K562 (cell line): ENCODE data around the gene RTL10. TPM values are rescaled to one million over a fixed set of nuclear protein-coding genes. Genes with fewer than 3 reads are reported as not detected.

Experiments used
- ATAC-seq: fragments of 200-7000 bp; cut with Tn5 transposase; 3 replicates; pipeline ENCODE4 v1.9.1; 2020; ENCODE audit warnings: moderate library complexity
- BruUV-seq: library from RNA; stranded (reverse); fragments of 400-500 nt; replicated peaks from 2 replicates; lab custom pipeline; 2021; lab: Mats Ljungman, UMichigan
- CTCF ChIA-PET: fragments of 300-600 bp; formaldehyde crosslinking; extraction: SDS; loops from one replicate; lab custom pipeline; 2021; ENCODE audit warnings: low intra/inter-chr PET ratio; lab: Yijun Ruan, JAX
- POLR2A ChIA-PET: fragments of 300-600, 350-650 bp; sonication (Branson Sonifier 250); formaldehyde crosslinking; extraction: SDS; loops from one replicate; lab custom pipeline; 2021; ENCODE audit warnings: antibody characterized with exemption, inconsistent platforms; lab: Yijun Ruan, JAX
- DNase-seq, 4 experiments: peaks; one replicate each; pipeline versions ENCODE4 v3.0.0 to v3.0.0-alpha.2; 2011 to 2018; ENCODE audit warnings: low spot score in 3 of 4, mixed read lengths in 3 of 4; ENCODE audit errors: extremely low read depth in 1 of 4
- FAIRE-seq: peaks from 2 replicates; lab custom pipeline; 2011; peaks lifted over from hg19 to GRCh38; lab: Jason Lieb, UNC
- H2AFZ ChIP-seq: 2 replicates; pipeline ENCODE4 v1.6.0; 2011; ENCODE audit warnings: low read depth, low read length, control low read depth, inconsistent platforms
- H3K27ac ChIP-seq: fragments of 200-600 bp; 3 replicates; pipeline ENCODE4 v1.8.0; 2011; ENCODE audit warnings: low read depth, mild to moderate bottlenecking, control low read depth, inconsistent platforms, low read length, moderate library complexity, mixed read lengths; ENCODE audit errors: extremely low read depth
- H3K27me3 ChIP-seq, 2 experiments: fragments of 300-600 bp in 1 of 2; 2 replicates in 1 of 2; 3 replicates in 1 of 2; pipeline versions ENCODE4 v1.6.0 to v1.8.0; 2011; ENCODE audit warnings: inconsistent platforms in 2 of 2, low read length in 2 of 2, mild to moderate bottlenecking in 1 of 2, mixed read lengths in 1 of 2, moderate library complexity in 1 of 2; ENCODE audit not compliant: control insufficient read depth in 2 of 2, insufficient read depth in 2 of 2
- H3K36me3 ChIP-seq: fragments of 300-600 bp; 3 replicates; pipeline ENCODE4 v1.8.0; 2011; ENCODE audit warnings: mild to moderate bottlenecking, low read length, inconsistent platforms; ENCODE audit not compliant: control insufficient read depth, insufficient read depth
- H3K4me1 ChIP-seq, 2 experiments: fragments of 200-600 bp in 1 of 2; replicated peaks in 1 of 2; 2 replicates in 1 of 2; 3 replicates in 1 of 2; pipeline versions ENCODE4 v1.5.1 to v1.8.0; 2011; ENCODE audit warnings: inconsistent platforms in 2 of 2, low read length in 2 of 2, mild to moderate bottlenecking in 1 of 2, mixed read lengths in 1 of 2, moderate library complexity in 1 of 2; ENCODE audit not compliant: control insufficient read depth in 2 of 2, insufficient read depth in 2 of 2
- H3K4me2 ChIP-seq: 2 replicates; pipeline ENCODE4 v1.6.1; 2011; ENCODE audit warnings: low read length, control low read depth, inconsistent platforms, mixed read lengths; ENCODE audit not compliant: insufficient read depth
- H3K4me3 ChIP-seq: fragments of 200-600 bp; sonication (generic), shearing (Covaris generic); 2 replicates; pipeline ENCODE4 v1.5.1; 2016; ENCODE audit warnings: control low read depth, inconsistent platforms
- H3K79me2 ChIP-seq: fragments of 200-600 bp; 3 replicates; pipeline ENCODE4 v1.8.0; 2011; ENCODE audit warnings: low read length, inconsistent platforms; ENCODE audit not compliant: control insufficient read depth, insufficient read depth
- H3K9ac ChIP-seq, 2 experiments: 2 replicates each; pipeline versions ENCODE4 v1.6.0 to v1.6.1; 2011; ENCODE audit warnings: low read depth in 2 of 2, low read length in 2 of 2, control low read depth in 1 of 2, inconsistent platforms in 1 of 2, mild to moderate bottlenecking in 1 of 2, mixed read lengths in 1 of 2; ENCODE audit not compliant: insufficient read depth in 1 of 2
- H3K9me1 ChIP-seq: one replicate; pipeline ENCODE4 v1.6.0; 2011; ENCODE audit warnings: inconsistent platforms, mild to moderate bottlenecking, low read length, moderate library complexity; ENCODE audit not compliant: control insufficient read depth, insufficient read depth
- H3K9me3 ChIP-seq: replicated peaks from 2 replicates; pipeline ENCODE4 v1.5.1; 2011; ENCODE audit warnings: low read depth, low read length, inconsistent platforms; ENCODE audit not compliant: control insufficient read depth, insufficient read depth
- H4K20me1 ChIP-seq: replicated peaks from 2 replicates; pipeline ENCODE4 v1.6.1; 2011; ENCODE audit warnings: low read length, inconsistent platforms, mixed read lengths; ENCODE audit not compliant: control insufficient read depth, insufficient read depth
- E2F3 ChIP-seq: fragments of 250-450 bp; sonication (Bioruptor Pico); IDR thresholded peaks from 2 replicates; pipeline ENCODE4 v1.4.0; 2020; ENCODE audit warnings: mild to moderate bottlenecking
- RAD51 ChIP-seq: fragments of 450-650 bp; IDR thresholded peaks from 2 replicates; pipeline ENCODE4 v1.7.1; 2016; ENCODE audit warnings: low read depth, mild to moderate bottlenecking, borderline replicate concordance
- TAL1 ChIP-seq: fragments of 450-650 bp; IDR thresholded peaks from 2 replicates; pipeline ENCODE4 v1.6.1; 2016; ENCODE audit warnings: mild to moderate bottlenecking
- ZNF232 ChIP-seq: sonication (generic); formaldehyde crosslinking; IDR thresholded peaks from 2 replicates; pipeline ENCODE4 v1.8.0; 2022; ENCODE audit warnings: mild to moderate bottlenecking, missing genetic modification reagents
- ZNF316 ChIP-seq: fragments of 450-650 bp; IDR thresholded peaks from 2 replicates; pipeline ENCODE4 v1.6.1; 2016
- in situ Hi-C: fragments of 300-500 bp; cut with MboI; formaldehyde crosslinking; loops from 4 replicates; pipeline ENCODE4 v1.15.0; 2018; ENCODE audit warnings: inconsistent platforms, mixed read lengths
- intact Hi-C: fragments of 100-400 bp; cut with micrococcal nuclease; formaldehyde crosslinking; loops from 2 replicates; pipeline ENCODE4 v1.14.2; 2022
- polyA plus RNA-seq, 8 experiments: library from polyadenylated mRNA; depleted of rRNA in 4 of 8; stranded (reverse) in 5 of 8; unstranded in 3 of 8; fragments of >200 nt; fragmentation: Nextera tagmentation in 2 of 8; fragmentation: Illumina TruSeq in 1 of 8; extraction: Ambion mirVana in 2 of 8; extraction: Trizol in 1 of 8; gene quantifications; 2 replicates each; pipeline versions ENCODE4 v1.2.1 to v1.2.3, GENCODE V29; 2011 to 2014; ENCODE audit warnings: inconsistent platforms in 1 of 8, missing spikeins in 1 of 8
- total RNA-seq, 7 experiments: library from RNA; depleted of rRNA in 6 of 7; stranded (reverse); fragments of >200 nt in 6 of 7; fragmentation: Illumina TruSeq in 2 of 7; extraction: Trizol in 2 of 7; gene quantifications; 2 replicates each; pipeline versions ENCODE4 v1.2.1 to v1.2.3, GENCODE V29; 2011 to 2021; ENCODE audit warnings: low replicate concordance in 1 of 7
- TF ChIP-seq, protein P1 (sequence below): sonication (generic); formaldehyde crosslinking; IDR thresholded peaks from 2 replicates; pipeline ENCODE4 v1.8.0; 2022; ENCODE audit warnings: missing genetic modification reagents, mild to moderate bottlenecking, borderline replicate concordance

RTL10 gene
- total and polyA plus RNA-seq, 9 of the 15 experiments (the other 6 are each of a cell fraction or from before 2014, with no cell fraction given): 19.8 to 75.5 (median 32.5) TPM

DNA sequence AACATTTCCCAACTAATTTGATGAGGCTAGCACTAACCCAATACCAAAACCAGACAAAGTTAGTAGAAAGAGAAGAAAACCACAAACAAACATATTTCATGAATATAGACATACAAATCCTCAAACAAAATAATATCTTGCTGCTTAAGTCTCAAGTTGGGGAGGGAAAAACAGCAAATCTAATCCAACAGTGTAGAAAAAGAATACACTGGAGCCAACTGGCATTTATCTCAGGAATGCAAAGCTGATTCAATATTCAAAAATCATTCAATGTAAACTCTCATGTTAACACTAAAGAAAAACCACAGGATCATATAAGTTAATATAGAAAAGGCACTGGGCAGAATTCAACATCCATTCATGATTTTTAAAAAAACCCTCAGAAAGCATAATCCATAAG, 18.2 kb downstream of the RTL10 start:
- Histone ChIP-seq H2AFZ (no peak overlapping the region), H3K27ac (no peak overlapping the region), H3K79me2 (no peaks in the 10 kb centered on the region), H3K9ac (no peak overlapping the region), H4K20me1 (0 out of 2 replicates have a peak, but pooled peaks cover 2% of the 10 kb centered on the region), H3K4me3 (no peak overlapping the region), H3K4me2 (no peak overlapping the region), H3K9me3 (no peaks in the 10 kb centered on the region)
- no peak for ATAC-seq
- CTCF ChIA-PET: no interaction called here
- no peak for DNase-seq
- intact Hi-C loops (no loop called here), in situ Hi-C loops (no loop called here)
- POLR2A ChIA-PET: interaction anchor here (0.8 to 16.0 kb wide), 5 partner anchors 10 to 662 kb away, joined by 3 to 247 read pairs (median 3); partner anchors contain the start of genes GNB1L and RTL10
- FAIRE-seq: no peak
- TF ChIP-seq ZNF316: peak; percentile 60; the same call in 1 of the 2 replicates
- TF ChIP-seq, protein P1, sequence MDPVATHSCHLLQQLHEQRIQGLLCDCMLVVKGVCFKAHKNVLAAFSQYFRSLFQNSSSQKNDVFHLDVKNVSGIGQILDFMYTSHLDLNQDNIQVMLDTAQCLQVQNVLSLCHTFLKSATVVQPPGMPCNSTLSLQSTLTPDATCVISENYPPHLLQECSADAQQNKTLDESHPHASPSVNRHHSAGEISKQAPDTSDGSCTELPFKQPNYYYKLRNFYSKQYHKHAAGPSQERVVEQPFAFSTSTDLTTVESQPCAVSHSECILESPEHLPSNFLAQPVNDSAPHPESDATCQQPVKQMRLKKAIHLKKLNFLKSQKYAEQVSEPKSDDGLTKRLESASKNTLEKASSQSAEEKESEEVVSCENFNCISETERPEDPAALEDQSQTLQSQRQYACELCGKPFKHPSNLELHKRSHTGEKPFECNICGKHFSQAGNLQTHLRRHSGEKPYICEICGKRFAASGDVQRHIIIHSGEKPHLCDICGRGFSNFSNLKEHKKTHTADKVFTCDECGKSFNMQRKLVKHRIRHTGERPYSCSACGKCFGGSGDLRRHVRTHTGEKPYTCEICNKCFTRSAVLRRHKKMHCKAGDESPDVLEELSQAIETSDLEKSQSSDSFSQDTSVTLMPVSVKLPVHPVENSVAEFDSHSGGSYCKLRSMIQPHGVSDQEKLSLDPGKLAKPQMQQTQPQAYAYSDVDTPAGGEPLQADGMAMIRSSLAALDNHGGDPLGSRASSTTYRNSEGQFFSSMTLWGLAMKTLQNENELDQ (CRISPR knock-in tag): 0 out of 2 replicates have a peak, but pooled peaks have one; percentile 35
- 0 out of 2 replicates have a peak, but pooled peaks have one; percentile 0 for TF ChIP-seq RAD51
- no peak for TF ChIP-seq TAL1
- TF ChIP-seq ZNF232 (CRISPR knock-in tag): 0 out of 2 replicates have a peak, but pooled peaks have one; percentile 24
- TF ChIP-seq E2F3 (CRISPR knock-in tag): no peak
- TF ChIP-seq, all 486 proteins: peak for 4
- H3K4me1 ChIP-seq: no peaks in the 10 kb centered on the region; a peak in 1 of 5 replicates
- H3K9me1 ChIP-seq: no peaks in the 10 kb centered on the region
- H3K27me3 ChIP-seq: no peaks in the 10 kb centered on the region
- no peaks in the 10 kb centered on the region for H3K36me3 ChIP-seq
- BruUV-seq: no TSS peak
